ENCODE results near the gene MSANTD1. TPM values are rescaled to one million over a fixed set of nuclear protein-coding genes. Genes with fewer than 3 reads are reported as not detected.

MSANTD1 gene
- total RNA-seq, 4 donors from 2014 or later, result 0.68 to 1.3 (median 0.80) TPM; not detected in 1

- no peaks in the 10 kb centered on the region for H3K36me3 ChIP-seq
- H3K4me3 ChIP-seq, result no peak overlapping the region
- H3K27me3 ChIP-seq, result peaks cover 46% of the 10 kb centered on the region
- intact Hi-C loops (cut with DNase I; ENCODE audit: low total_unique reads), result no loop called here
- no peak overlapping the region for H3K27ac ChIP-seq
- no peaks in the 10 kb centered on the region for H3K4me1 ChIP-seq
- no peaks in the 10 kb centered on the region for H3K9me3 ChIP-seq
- no peak for DNase-seq
- 50 to 83% methylated on average over 1 to 13 of the region's 13 CpGs for WGBS, 2 donors (ENCODE audit: low coverage in 1 of 2)
- in situ Hi-C loops (cut with MboI; ENCODE audit: low pct_ligation_motif_present in 1 of 4, low pct_unique_long_range_greater_than_20kb in 1 of 4, low sequenced_read_pairs in 3 of 4), result no loop called here
- no peak for TF ChIP-seq EP300 (IDR thresholded peaks at IDR 0.05; ENCODE audit: low read depth)
- no peak for TF ChIP-seq POLR2A (IDR thresholded peaks at IDR 0.05)
- TF ChIP-seq CTCF (IDR thresholded peaks at IDR 0.05), result no peak
- no peak for TF ChIP-seq POLR2AphosphoS5 (IDR thresholded peaks at IDR 0.05)
These were observed 35.0 kb downstream of the MSANTD1 start for GRCh38 chr4:3283916-3284315.

- no peak for DNase-seq
- Histone ChIP-seq H3K36me3 (no peaks in the 10 kb centered on the region), H3K27me3 (peaks cover 46% of the 10 kb centered on the region), H3K4me1 (no peaks in the 10 kb centered on the region), H3K4me3 (no peak overlapping the region), H3K27ac (no peak overlapping the region), H3K9me3 (no peaks in the 10 kb centered on the region)
- no peak for TF ChIP-seq POLR2AphosphoS5 (IDR thresholded peaks at IDR 0.05)
- TF ChIP-seq EP300 (IDR thresholded peaks at IDR 0.05; ENCODE audit: low read depth), result no peak
- TF ChIP-seq POLR2A (IDR thresholded peaks at IDR 0.05), result no peak
- TF ChIP-seq CTCF (IDR thresholded peaks at IDR 0.05), result no peak
- intact Hi-C loops (cut with DNase I; ENCODE audit: low total_unique reads), result no loop called here
- 84 to 87% methylated on average over 11 to 24 of the region's 24 CpGs for WGBS, 2 donors (ENCODE audit: low coverage in 1 of 2)
- in situ Hi-C loops (cut with MboI; ENCODE audit: low pct_ligation_motif_present in 1 of 4, low pct_unique_long_range_greater_than_20kb in 1 of 4, low sequenced_read_pairs in 3 of 4), result no loop called here
These were observed 36.0 kb downstream of the MSANTD1 start for GRCh38 chr4:3284734-3285557.

- Histone ChIP-seq H3K9me3 (no peaks in the 10 kb centered on the region), H3K4me3 (no peak overlapping the region), H3K27ac (no peak overlapping the region), H3K4me1 (peaks cover 0 to 2% (median under 1%) of the 10 kb centered on the region in 4 donors), H3K36me3 (no peaks in the 10 kb centered on the region), H3K27me3 (peaks cover 46% of the 10 kb centered on the region)
- intact Hi-C loops (cut with DNase I; ENCODE audit: low total_unique reads) (no loop called here), in situ Hi-C loops (cut with MboI; ENCODE audit: low pct_ligation_motif_present in 1 of 4, low pct_unique_long_range_greater_than_20kb in 1 of 4, low sequenced_read_pairs in 3 of 4) (no loop called here)
- TF ChIP-seq CTCF (IDR thresholded peaks at IDR 0.05) (no peak), POLR2A (IDR thresholded peaks at IDR 0.05) (no peak), POLR2AphosphoS5 (IDR thresholded peaks at IDR 0.05) (no peak), EP300 (IDR thresholded peaks at IDR 0.05; ENCODE audit: low read depth) (no peak)
- 70 to 100% methylated on average over 1 to 38 of the region's 38 CpGs for WGBS, 2 donors (ENCODE audit: low coverage in 1 of 2)
- DNase-seq, result peak; percentile 59
These were observed 36.8 kb downstream of the MSANTD1 start for GRCh38 chr4:3285558-3286334.
